OCI-LY1 (cell line): ENCODE measurements around the gene IWS1.

Experiments
- H2AFZ ChIP-seq: fragments of 200-600 bp; sonication (generic), shearing (Covaris generic); 2 replicates; pipeline ENCODE4 v1.6.0; 2014; ENCODE audit warnings: antibody characterized with exemption, mild to moderate bottlenecking, low read length
- H3F3A ChIP-seq: fragments of 200-600 bp; sonication (generic), shearing (Covaris generic); 2 replicates; pipeline ENCODE4 v1.6.0; 2014; ENCODE audit warnings: mild to moderate bottlenecking, antibody characterized with exemption, low read length, moderate library complexity; ENCODE audit not compliant: insufficient read depth
- H3K27ac ChIP-seq: fragments of 200-600 bp; sonication (generic); 2 replicates; pipeline ENCODE4 v1.5.1; 2014; ENCODE audit warnings: low read length, mixed run types, mild to moderate bottlenecking, low read depth; ENCODE audit not compliant: poor library complexity, severe bottlenecking
- H3K27me3 ChIP-seq: fragments of 200-600 bp; sonication (generic); 2 replicates; pipeline ENCODE4 v1.6.0; 2014; ENCODE audit warnings: antibody characterized with exemption, mild to moderate bottlenecking, low read length, moderate library complexity; ENCODE audit not compliant: insufficient read depth
- H3K36me3 ChIP-seq: fragments of 200-600 bp; sonication (generic); 2 replicates; pipeline ENCODE4 v1.6.1; 2014; ENCODE audit warnings: mild to moderate bottlenecking, antibody characterized with exemption, low read length, moderate library complexity, mixed read lengths; ENCODE audit not compliant: insufficient read depth
- H3K4me1 ChIP-seq: fragments of 200-600 bp; sonication (generic); 2 replicates; pipeline ENCODE4 v1.5.1; 2014; ENCODE audit warnings: mild to moderate bottlenecking, low read length, moderate library complexity; ENCODE audit not compliant: insufficient read depth, severe bottlenecking
- H3K4me2 ChIP-seq: fragments of 200-600 bp; sonication (generic), shearing (Covaris generic); 2 replicates; pipeline ENCODE4 v1.6.1; 2014; ENCODE audit warnings: low read length
- H3K4me3 ChIP-seq: fragments of 200-600 bp; sonication (generic); 2 replicates; pipeline ENCODE4 v1.5.1; 2014; ENCODE audit warnings: low read length, low read depth, mild to moderate bottlenecking, mixed read lengths; ENCODE audit not compliant: poor library complexity, severe bottlenecking
- H3K79me2 ChIP-seq: fragments of 200-600 bp; shearing (Covaris generic); 2 replicates; pipeline ENCODE4 v1.6.1; 2016; ENCODE audit warnings: mixed run types, low read length, mixed read lengths; ENCODE audit not compliant: insufficient read depth
- H3K9ac ChIP-seq: fragments of 200-600 bp; sonication (generic), shearing (Covaris generic); 2 replicates; pipeline ENCODE4 v1.6.1; 2014; ENCODE audit warnings: mild to moderate bottlenecking, low read length, mixed read lengths
- H3K9me2 ChIP-seq: fragments of 200-600 bp; sonication (generic), shearing (Covaris generic); 2 replicates; pipeline ENCODE4 v1.6.1; 2014; ENCODE audit warnings: low read depth, mild to moderate bottlenecking, low read length, mixed read lengths
- H3K9me3 ChIP-seq: fragments of 200-600 bp; shearing (Covaris generic); 2 replicates; pipeline ENCODE4 v1.6.1; 2014; ENCODE audit warnings: low read length, mixed read lengths
- H4K20me1 ChIP-seq: fragments of 200-600 bp; sonication (generic), shearing (Covaris generic); 2 replicates; pipeline ENCODE4 v1.6.0; 2016; ENCODE audit warnings: mild to moderate bottlenecking, low read length; ENCODE audit not compliant: insufficient read depth
- EZH2 ChIP-seq: fragments of 200-600 bp; sonication (generic), shearing (Covaris generic); IDR thresholded peaks from 2 replicates; pipeline ENCODE4 v1.8.0; 2017; ENCODE audit warnings: borderline replicate concordance, mixed run types, mild to moderate bottlenecking, antibody characterized with exemption, low read length, moderate library complexity, mixed read lengths
- TF ChIP-seq, protein P1 (sequence below): fragments of 200-600 bp; sonication (generic), shearing (Covaris generic); IDR thresholded peaks from 2 replicates; pipeline ENCODE4 v1.5.1; 2017; ENCODE audit warnings: mild to moderate bottlenecking, antibody characterized with exemption, low read length, moderate library complexity, mixed read lengths

Gene IWS1

DNA sequence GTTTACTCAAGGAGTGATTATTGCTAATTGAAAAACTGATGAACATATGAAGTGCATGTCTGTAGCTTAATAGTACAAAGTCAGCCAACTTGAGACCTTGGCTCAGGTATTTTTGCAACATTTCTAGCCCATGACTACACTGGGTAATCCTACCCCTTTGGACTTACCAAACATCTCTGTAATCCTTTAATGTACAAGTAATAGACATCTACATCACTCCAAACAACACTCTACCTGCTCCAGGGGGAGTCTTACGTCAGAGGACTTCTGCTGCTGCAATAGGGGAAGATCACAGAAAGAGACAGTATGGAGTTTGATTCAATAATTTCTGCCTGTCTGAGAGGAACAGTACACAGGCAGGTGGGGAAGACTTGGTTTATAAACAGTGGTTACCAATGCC, 54.0 kb downstream of the IWS1 start:
- Histone ChIP-seq H3K9ac (no peak overlapping the region), H3K4me1 (no peaks in the 10 kb centered on the region), H3K9me2 (no peaks in the 10 kb centered on the region), H3K79me2 (no peaks in the 10 kb centered on the region), H3K27ac (no peak overlapping the region), H3K4me2 (no peak overlapping the region), H2AFZ (no peak overlapping the region), H3K36me3 (peaks cover 21% of the 10 kb centered on the region; the same call in 1 of the 2 replicates), H4K20me1 (no peaks in the 10 kb centered on the region), H3K9me3 (no peaks in the 10 kb centered on the region), H3K27me3 (no peaks in the 10 kb centered on the region), H3K4me3 (no peak overlapping the region), H3F3A (no peaks in the 10 kb centered on the region)
- no peak for TF ChIP-seq EZH2
- TF ChIP-seq, protein P1, sequence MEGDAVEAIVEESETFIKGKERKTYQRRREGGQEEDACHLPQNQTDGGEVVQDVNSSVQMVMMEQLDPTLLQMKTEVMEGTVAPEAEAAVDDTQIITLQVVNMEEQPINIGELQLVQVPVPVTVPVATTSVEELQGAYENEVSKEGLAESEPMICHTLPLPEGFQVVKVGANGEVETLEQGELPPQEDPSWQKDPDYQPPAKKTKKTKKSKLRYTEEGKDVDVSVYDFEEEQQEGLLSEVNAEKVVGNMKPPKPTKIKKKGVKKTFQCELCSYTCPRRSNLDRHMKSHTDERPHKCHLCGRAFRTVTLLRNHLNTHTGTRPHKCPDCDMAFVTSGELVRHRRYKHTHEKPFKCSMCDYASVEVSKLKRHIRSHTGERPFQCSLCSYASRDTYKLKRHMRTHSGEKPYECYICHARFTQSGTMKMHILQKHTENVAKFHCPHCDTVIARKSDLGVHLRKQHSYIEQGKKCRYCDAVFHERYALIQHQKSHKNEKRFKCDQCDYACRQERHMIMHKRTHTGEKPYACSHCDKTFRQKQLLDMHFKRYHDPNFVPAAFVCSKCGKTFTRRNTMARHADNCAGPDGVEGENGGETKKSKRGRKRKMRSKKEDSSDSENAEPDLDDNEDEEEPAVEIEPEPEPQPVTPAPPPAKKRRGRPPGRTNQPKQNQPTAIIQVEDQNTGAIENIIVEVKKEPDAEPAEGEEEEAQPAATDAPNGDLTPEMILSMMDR, result no peak

DNA sequence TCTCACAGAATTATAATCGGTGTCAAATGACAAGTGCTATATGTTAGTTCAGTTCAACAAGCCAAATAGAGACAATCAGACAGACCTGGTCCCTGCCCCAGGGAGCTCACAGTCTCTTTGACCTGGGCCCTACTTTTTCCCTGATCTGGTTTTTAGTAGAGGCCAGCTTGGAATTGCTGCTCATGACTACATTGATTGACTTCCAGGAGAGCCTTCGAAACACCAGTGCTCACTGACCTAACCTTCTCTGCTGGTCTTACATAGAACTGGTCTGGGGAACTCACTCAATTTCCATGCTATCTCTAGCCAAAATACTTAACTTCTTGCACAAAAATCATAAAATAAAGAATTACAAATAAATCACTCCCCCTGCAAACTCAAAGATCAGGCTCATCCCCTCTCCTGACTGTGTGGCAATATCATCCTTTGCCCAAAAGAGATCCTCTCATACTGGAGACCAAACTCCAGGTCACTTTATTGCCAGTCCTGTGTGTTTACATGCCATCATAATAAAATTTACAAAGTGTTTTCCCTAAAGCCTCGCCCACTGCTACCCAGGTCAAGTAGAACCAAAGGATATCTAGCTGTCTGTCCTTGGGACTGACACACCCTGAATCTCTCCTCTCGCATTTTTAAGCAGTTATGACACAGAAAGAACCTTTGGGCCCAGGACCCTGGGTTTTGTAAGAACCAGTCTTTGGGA, 54.9 kb downstream of the IWS1 start:
- no peaks in the 10 kb centered on the region for H3K9me2 ChIP-seq
- no peak overlapping the region for H3K9ac ChIP-seq
- no peak for TF ChIP-seq EZH2
- TF ChIP-seq, protein P1, result no peak
- H3K4me3 ChIP-seq, result no peak overlapping the region
- H3F3A ChIP-seq, result no peaks in the 10 kb centered on the region
- H4K20me1 ChIP-seq, result no peaks in the 10 kb centered on the region
- H3K27ac ChIP-seq, result no peak overlapping the region
- H3K9me3 ChIP-seq, result no peaks in the 10 kb centered on the region
- no peak overlapping the region for H3K4me2 ChIP-seq
- peaks cover 24% of the 10 kb centered on the region; the same call in 1 of the 2 replicates for H3K36me3 ChIP-seq
- no peaks in the 10 kb centered on the region for H3K4me1 ChIP-seq
- H2AFZ ChIP-seq, result no peak overlapping the region
- H3K27me3 ChIP-seq, result no peaks in the 10 kb centered on the region
- no peaks in the 10 kb centered on the region for H3K79me2 ChIP-seq

DNA sequence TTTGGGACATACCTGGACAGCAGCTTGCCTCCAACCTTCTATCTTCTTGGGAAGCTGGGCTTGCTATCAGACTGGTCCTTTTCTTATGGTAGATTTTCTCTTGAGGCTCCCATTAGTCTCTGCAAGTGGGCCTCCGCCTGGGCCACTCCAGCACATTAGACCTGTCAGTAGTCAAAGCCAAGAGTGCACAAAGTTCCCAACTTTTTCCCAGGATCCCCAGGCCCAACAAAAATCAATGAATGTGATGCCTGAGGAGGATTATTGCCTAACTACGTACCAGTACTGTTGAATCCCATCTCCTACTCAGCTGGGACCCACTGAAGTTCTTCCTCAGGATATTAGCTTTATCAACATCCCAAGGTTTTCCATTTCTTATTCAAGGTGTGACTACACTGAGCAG, 56.3 kb downstream of the IWS1 start:
- Histone ChIP-seq H3K4me1 (no peaks in the 10 kb centered on the region), H3K9ac (no peak overlapping the region), H3K79me2 (no peaks in the 10 kb centered on the region), H3K36me3 (peaks cover 19% of the 10 kb centered on the region; the same call in 1 of the 2 replicates), H3K27me3 (no peaks in the 10 kb centered on the region), H2AFZ (no peak overlapping the region), H3K4me3 (no peak overlapping the region), H3K9me2 (no peaks in the 10 kb centered on the region), H3F3A (no peaks in the 10 kb centered on the region), H3K27ac (no peak overlapping the region), H3K9me3 (no peaks in the 10 kb centered on the region), H4K20me1 (no peaks in the 10 kb centered on the region), H3K4me2 (no peak overlapping the region)
- TF ChIP-seq, protein P1, result no peak
- TF ChIP-seq EZH2, result no peak
